Measurements from ENCODE around the gene SSC5D.

GRCh38 chr19:55464039-55464661, 24.1 kb upstream of the SSC5D start:
- no peak for TF ChIP-seq CTCF (conservative IDR thresholded peaks at IDR 0.05; ENCODE audit: low read depth in 2 of 2)
- no peak for TF ChIP-seq EZH2phosphoT487 (IDR thresholded peaks at IDR 0.05; ENCODE audit: unreplicated experiment)
- TF ChIP-seq EZH2 (IDR thresholded peaks at IDR 0.05; ENCODE audit: low read depth, unreplicated experiment), result no peak
- TF ChIP-seq REST (IDR thresholded peaks at IDR 0.05; ENCODE audit: unreplicated experiment), result no peak
- TF ChIP-seq POLR2AphosphoS5 (IDR thresholded peaks at IDR 0.05; ENCODE audit: low read depth), result no peak
- no peak for TF ChIP-seq JUNB (IDR thresholded peaks at IDR 0.05; ENCODE audit: unreplicated experiment)
- no peak for TF ChIP-seq CREB1 (CRISPR knock-in tag; IDR thresholded peaks at IDR 0.05; ENCODE audit: low read depth)
- no peak for TF ChIP-seq ZNF331 (CRISPR knock-in tag; IDR thresholded peaks at IDR 0.05; ENCODE audit: low read depth)
- TF ChIP-seq NANOG (IDR thresholded peaks at IDR 0.05; ENCODE audit: borderline replicate concordance), result no peak
- no peak for TF ChIP-seq ETS1 (IDR thresholded peaks at IDR 0.05)
